ENCODE measurements around the gene PDE1A.
"Not testable (repeated sequence)": the region's sequence is repeated elsewhere in the genome, so short reads cannot be mapped to it uniquely, and the experiment has no call there.

Gene PDE1A

GRCh38 chr2:182410120-182410519 lies 16.7 kb downstream of the PDE1A start:
- in situ Hi-C loops (cut with MboI; ENCODE audit: low sequenced_read_pairs) = no loop called here

GRCh38 chr2:182406221-182406620 lies 20.6 kb downstream of the PDE1A start:
- in situ Hi-C loops (cut with MboI; ENCODE audit: low sequenced_read_pairs) = no loop called here

GRCh38 chr2:182404975-182405561 lies 21.8 kb downstream of the PDE1A start:
- in situ Hi-C loops (cut with MboI; ENCODE audit: low sequenced_read_pairs) = no loop called here

- in situ Hi-C loops (cut with MboI; ENCODE audit: low sequenced_read_pairs) = no loop called here
Observed at GRCh38 chr2:182404092-182404491, 22.7 kb downstream of the PDE1A start.

- in situ Hi-C loops (cut with MboI; ENCODE audit: low sequenced_read_pairs) = no loop called here
Observed at GRCh38 chr2:182393270-182393760, 33.5 kb downstream of the PDE1A start.

- in situ Hi-C loops (cut with MboI; ENCODE audit: low sequenced_read_pairs) = no loop called here
Observed at GRCh38 chr2:182391443-182391842, 35.4 kb downstream of the PDE1A start.

- in situ Hi-C loops (cut with MboI; ENCODE audit: low sequenced_read_pairs) = not testable (repeated sequence)
Observed at GRCh38 chr2:182386267-182386880, 40.5 kb downstream of the PDE1A start.

GRCh38 chr2:182384860-182385259 lies 42.0 kb downstream of the PDE1A start:
- in situ Hi-C loops (cut with MboI; ENCODE audit: low sequenced_read_pairs) = no loop called here

- in situ Hi-C loops (cut with MboI; ENCODE audit: low sequenced_read_pairs) = no loop called here
Observed at GRCh38 chr2:182381225-182381624, 45.6 kb downstream of the PDE1A start.

- in situ Hi-C loops (cut with MboI; ENCODE audit: low sequenced_read_pairs) = no loop called here
Observed at GRCh38 chr2:182379241-182379640, 47.6 kb downstream of the PDE1A start.

GRCh38 chr2:182378759-182379158 lies 48.1 kb downstream of the PDE1A start:
- in situ Hi-C loops (cut with MboI; ENCODE audit: low sequenced_read_pairs) = no loop called here

GRCh38 chr2:182377467-182377866 lies 49.4 kb downstream of the PDE1A start:
- in situ Hi-C loops (cut with MboI; ENCODE audit: low sequenced_read_pairs) = no loop called here

- in situ Hi-C loops (cut with MboI; ENCODE audit: low sequenced_read_pairs) = no loop called here
Observed at GRCh38 chr2:182375862-182376261, 51.0 kb downstream of the PDE1A start.

GRCh38 chr2:182372661-182373060 lies 54.2 kb downstream of the PDE1A start:
- in situ Hi-C loops (cut with MboI; ENCODE audit: low sequenced_read_pairs) = no loop called here

GRCh38 chr2:182368996-182369395 lies 57.8 kb downstream of the PDE1A start:
- in situ Hi-C loops (cut with MboI; ENCODE audit: low sequenced_read_pairs) = no loop called here

GRCh38 chr2:182368446-182368845 lies 58.4 kb downstream of the PDE1A start:
- in situ Hi-C loops (cut with MboI; ENCODE audit: low sequenced_read_pairs) = no loop called here

- in situ Hi-C loops (cut with MboI; ENCODE audit: low sequenced_read_pairs) = no loop called here
Observed at GRCh38 chr2:182367401-182367800, 59.4 kb downstream of the PDE1A start.

- in situ Hi-C loops (cut with MboI; ENCODE audit: low sequenced_read_pairs) = no loop called here
Observed at GRCh38 chr2:182366628-182367027, 60.2 kb downstream of the PDE1A start.

GRCh38 chr2:182365855-182366254 lies 61.0 kb downstream of the PDE1A start:
- in situ Hi-C loops (cut with MboI; ENCODE audit: low sequenced_read_pairs) = no loop called here

GRCh38 chr2:182361477-182361876 lies 65.4 kb downstream of the PDE1A start:
- in situ Hi-C loops (cut with MboI; ENCODE audit: low sequenced_read_pairs) = no loop called here

GRCh38 chr2:182360663-182361260 lies 66.1 kb downstream of the PDE1A start:
- in situ Hi-C loops (cut with MboI; ENCODE audit: low sequenced_read_pairs) = no loop called here

GRCh38 chr2:182359990-182360662 lies 66.7 kb downstream of the PDE1A start:
- in situ Hi-C loops (cut with MboI; ENCODE audit: low sequenced_read_pairs) = no loop called here

Measured in HL-60/S4 treated with phorbol 12-myristate 13-acetate at 8.2 ng/mL for 4 days and 3 days (cell line).